Activated CD4-positive, alpha-beta memory T cell treated with anti-CD3 and anti-CD28 coated beads for 36 hours (primary cell): Measurements from ENCODE around the gene ERGIC1. TPM values are rescaled to one million over a fixed set of nuclear protein-coding genes. Genes with fewer than 3 reads are reported as not detected.

Experiments used
- CTCF ChIA-PET: fragments of 350-600 bp; sonication (Branson Sonifier 250); formaldehyde crosslinking; loops from one replicate; lab custom pipeline; 2021; ENCODE audit warnings: antibody characterized with exemption, inconsistent platforms; lab: Charles Lee
- POLR2A ChIA-PET: fragments of 350-600 bp; sonication (Branson Sonifier 250); formaldehyde crosslinking; loops from one replicate; lab custom pipeline; 2021; ENCODE audit warnings: antibody characterized with exemption; lab: Charles Lee
- DNase-seq: peaks from one replicate; pipeline ENCODE4 v3.0.0-alpha.2; 2020
- H3K27ac Mint-ChIP-seq: one replicate; pipeline ENCODE4 v1.8.0; 2021; ENCODE audit warnings: mixed read lengths
- H3K27me3 Mint-ChIP-seq: one replicate; pipeline ENCODE4 v1.8.0; 2021; ENCODE audit warnings: mixed read lengths
- H3K36me3 Mint-ChIP-seq: one replicate; pipeline ENCODE4 v1.8.0; 2021; ENCODE audit warnings: mixed read lengths
- H3K4me1 Mint-ChIP-seq: one replicate; pipeline ENCODE4 v1.8.0; 2021; ENCODE audit warnings: low read depth, mixed read lengths
- H3K4me3 Mint-ChIP-seq: one replicate; pipeline ENCODE4 v1.8.0; 2021; ENCODE audit warnings: mild to moderate bottlenecking, mixed read lengths
- H3K9me3 Mint-ChIP-seq: one replicate; pipeline ENCODE4 v1.8.0; 2021; ENCODE audit warnings: mixed read lengths
- intact Hi-C: fragments of 100-400 bp; cut with micrococcal nuclease; formaldehyde crosslinking; loops from one replicate; pipeline ENCODE4 v1.15.1; 2023
- total RNA-seq, 2 experiments: library from RNA; stranded (reverse); gene quantifications; one replicate each; pipeline ENCODE4 v1.2.3, GENCODE V29; 2021

The ERGIC1 gene
- total RNA-seq, 2 experiments from 2014 or later, result 41.9 to 42.7 TPM

DNA sequence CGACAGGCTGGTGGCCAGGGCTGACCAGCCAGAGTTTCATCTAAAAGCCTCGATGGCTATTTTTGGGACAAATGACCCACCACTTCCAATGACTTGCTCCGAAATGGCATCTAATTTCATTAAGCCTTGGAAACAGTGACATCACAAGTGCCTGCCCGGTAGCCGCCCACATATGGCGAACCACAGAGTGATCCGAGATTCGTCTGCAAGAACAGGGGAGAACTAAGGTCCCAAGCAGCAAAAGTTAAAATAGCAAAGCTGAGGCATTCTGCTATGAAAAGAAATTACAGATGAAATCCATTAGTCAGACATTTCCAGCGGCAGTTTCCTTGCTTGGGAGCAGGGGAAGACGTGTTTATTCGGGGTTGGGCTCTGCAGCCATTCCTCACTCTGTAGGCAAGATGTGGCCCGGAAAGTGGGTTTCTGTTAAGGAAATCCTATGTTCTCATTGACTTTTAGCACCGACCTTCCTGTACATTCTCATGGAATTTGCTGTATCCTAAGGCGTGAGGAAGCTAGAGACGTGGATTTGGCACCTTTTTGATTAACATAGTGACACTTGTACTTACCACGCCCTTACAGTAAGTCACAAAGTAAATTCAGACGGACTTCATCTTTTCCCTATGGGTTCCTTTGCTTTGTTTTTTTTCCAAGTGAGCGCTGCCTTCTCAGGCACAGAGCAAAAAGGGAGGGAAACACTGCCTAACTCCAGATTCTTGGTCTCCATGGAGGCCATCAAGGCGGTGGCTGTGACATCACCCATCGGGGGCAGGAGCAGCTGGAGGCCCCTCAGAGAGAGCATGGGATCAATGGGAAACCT lies 45.1 kb downstream of the ERGIC1 start:
- no peak overlapping the region for H3K27ac Mint-ChIP-seq
- no peaks in the 10 kb centered on the region for H3K27me3 Mint-ChIP-seq
- POLR2A ChIA-PET, result no interaction called here
- CTCF ChIA-PET, result interaction anchor here (1.6 kb wide), 1 partner anchor 164 kb away, joined by 4 read pairs; no protein-coding TSS in a partner anchor
- no peaks in the 10 kb centered on the region for H3K9me3 Mint-ChIP-seq
- no peak for DNase-seq
- intact Hi-C loops, result no loop called here
- H3K4me1 Mint-ChIP-seq, result peaks cover 8% of the 10 kb centered on the region
- H3K36me3 Mint-ChIP-seq, result peaks cover 5% of the 10 kb centered on the region
- H3K4me3 Mint-ChIP-seq, result no peak overlapping the region

DNA sequence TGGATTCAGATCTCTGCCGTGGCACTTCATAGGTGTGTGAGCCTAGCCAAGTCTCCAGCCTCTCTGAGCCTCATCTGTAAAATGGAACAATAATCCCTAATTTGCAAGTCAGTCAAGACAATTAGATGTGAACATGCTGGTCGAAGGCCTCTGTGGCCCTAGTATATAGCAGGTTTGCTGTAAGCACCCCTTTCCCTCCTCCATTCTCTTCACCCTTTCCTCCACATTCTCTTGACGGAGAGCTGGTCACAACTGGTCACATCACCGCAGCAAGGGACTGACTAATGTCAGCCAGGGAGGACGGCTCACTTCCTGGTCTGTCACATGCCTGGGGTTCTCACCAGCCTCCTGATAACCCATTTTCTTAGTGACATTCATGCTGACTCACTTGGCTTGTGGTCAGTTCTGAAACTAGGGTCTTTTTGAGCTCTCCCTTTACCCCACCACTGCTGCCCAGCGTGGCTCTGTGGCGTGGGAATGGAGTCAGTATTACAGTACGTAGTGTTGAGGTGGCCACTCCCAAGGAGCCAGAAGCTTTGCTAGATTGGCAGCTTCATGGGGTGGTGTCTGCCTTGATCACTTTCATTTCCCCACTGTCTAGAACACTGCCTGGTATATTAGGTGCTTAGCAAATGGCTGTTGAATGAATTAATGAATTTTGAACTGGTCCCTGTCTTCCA lies 47.8 kb downstream of the ERGIC1 start:
- intact Hi-C loops, result no loop called here
- peak; percentile 22 for DNase-seq
- Mint-ChIP-seq H3K9me3 (no peaks in the 10 kb centered on the region), H3K36me3 (peaks cover 5% of the 10 kb centered on the region), H3K27me3 (no peaks in the 10 kb centered on the region), H3K4me3 (no peak overlapping the region), H3K4me1 (peaks cover 6% of the 10 kb centered on the region), H3K27ac (no peak overlapping the region)
- POLR2A ChIA-PET, result no interaction called here
- CTCF ChIA-PET, result interaction anchor here (1.2 kb wide), 1 partner anchor 167 kb away, joined by 5 read pairs; no protein-coding TSS in a partner anchor

DNA sequence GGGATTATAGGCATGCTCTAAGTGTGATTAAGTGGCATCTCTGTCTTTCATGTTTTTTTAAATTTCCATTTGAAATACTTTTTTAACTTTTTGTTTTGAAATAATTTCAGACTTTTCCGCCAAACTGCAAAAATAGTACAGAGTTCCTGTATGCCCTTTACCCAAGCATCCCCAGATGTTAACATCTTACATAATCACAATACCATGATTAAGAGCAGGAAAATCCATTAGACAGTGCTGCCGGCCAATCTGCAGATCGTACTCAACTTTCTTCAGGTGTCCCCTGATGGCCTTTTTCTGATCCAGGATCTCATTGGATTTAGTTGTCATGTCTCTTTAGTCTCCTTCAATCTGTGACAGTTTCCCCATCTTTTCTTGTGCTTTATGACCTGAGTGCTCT lies 49.0 kb downstream of the ERGIC1 start:
- Mint-ChIP-seq H3K36me3 (peaks cover 5% of the 10 kb centered on the region), H3K27me3 (no peaks in the 10 kb centered on the region)
- CTCF ChIA-PET, result no interaction called here

DNA sequence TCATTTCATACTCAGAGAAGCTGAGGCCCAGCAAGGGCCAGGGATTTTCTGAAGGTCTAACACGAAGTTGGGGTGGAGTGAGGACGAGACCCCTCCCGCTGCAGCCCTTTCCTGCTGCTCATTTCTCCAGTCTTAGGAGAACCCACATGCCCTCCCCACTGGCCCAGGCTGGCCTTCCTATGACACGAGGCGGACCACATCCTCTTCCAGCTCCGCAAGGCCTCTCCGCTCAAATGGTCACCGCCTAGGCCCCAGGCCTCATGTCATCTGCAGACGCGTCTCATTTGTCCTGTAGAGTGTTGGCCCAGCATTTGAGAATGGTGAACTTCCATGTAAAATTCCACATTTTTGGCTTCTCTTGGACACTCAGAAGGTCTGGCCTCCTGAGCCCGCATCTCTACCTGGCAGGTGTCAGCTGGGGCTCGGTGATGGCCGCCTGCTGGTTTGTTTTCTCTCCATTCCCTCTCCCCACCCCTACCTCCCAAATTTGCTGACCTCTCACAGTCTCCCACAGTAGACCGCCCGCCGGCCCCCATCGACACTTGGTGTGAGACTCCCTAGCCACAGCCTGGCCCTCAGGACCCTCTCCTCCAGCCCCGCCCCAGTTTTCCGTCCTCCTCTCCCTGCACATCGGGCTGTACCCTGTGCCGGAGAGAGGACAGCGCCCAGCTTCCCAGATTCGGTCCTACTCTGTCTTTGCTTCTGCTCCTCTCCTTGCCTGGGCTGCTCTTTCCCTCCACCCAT lies 51.7 kb downstream of the ERGIC1 start:
- Mint-ChIP-seq H3K27ac (no peak overlapping the region), H3K9me3 (no peaks in the 10 kb centered on the region), H3K27me3 (no peaks in the 10 kb centered on the region), H3K36me3 (peaks cover 5% of the 10 kb centered on the region), H3K4me1 (peaks cover 6% of the 10 kb centered on the region), H3K4me3 (no peak overlapping the region)
- ChIA-PET POLR2A (no interaction called here), CTCF (no interaction called here)
- intact Hi-C loops, result no loop called here
- no peak for DNase-seq

More for the DNA sequence above, 49.0 kb downstream of the ERGIC1 start:
- peaks cover 6% of the 10 kb centered on the region for H3K4me1 Mint-ChIP-seq
- POLR2A ChIA-PET, result no interaction called here
- intact Hi-C loops, result no loop called here
- H3K4me3 Mint-ChIP-seq, result no peak overlapping the region
- no peak for DNase-seq
- no peaks in the 10 kb centered on the region for H3K9me3 Mint-ChIP-seq
- no peak overlapping the region for H3K27ac Mint-ChIP-seq

DNA sequence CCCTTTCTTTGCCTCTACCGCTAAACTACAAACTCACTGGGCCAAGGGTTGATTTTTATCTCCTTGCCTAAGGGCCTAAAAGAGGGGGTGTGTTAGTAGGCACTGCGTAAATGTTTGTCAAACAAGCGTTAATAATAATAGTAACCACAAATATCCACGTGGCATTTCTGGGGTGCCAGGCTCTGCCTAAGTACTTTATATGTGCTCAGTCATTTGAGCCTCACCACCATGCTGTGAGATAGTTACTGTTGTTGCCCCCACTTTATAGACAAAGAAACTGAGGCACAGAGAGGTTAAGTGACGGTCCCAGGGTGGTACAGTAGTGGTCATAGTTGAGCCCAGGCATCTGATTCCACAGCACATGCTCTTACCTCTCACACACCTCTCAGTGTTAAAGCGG lies 52.4 kb downstream of the ERGIC1 start:
- Mint-ChIP-seq H3K4me1 (peaks cover 6% of the 10 kb centered on the region), H3K36me3 (peaks cover 5% of the 10 kb centered on the region), H3K4me3 (no peak overlapping the region), H3K9me3 (no peaks in the 10 kb centered on the region), H3K27ac (no peak overlapping the region), H3K27me3 (no peaks in the 10 kb centered on the region)
- ChIA-PET POLR2A (no interaction called here), CTCF (no interaction called here)
- no peak for DNase-seq
- intact Hi-C loops, result no loop called here

DNA sequence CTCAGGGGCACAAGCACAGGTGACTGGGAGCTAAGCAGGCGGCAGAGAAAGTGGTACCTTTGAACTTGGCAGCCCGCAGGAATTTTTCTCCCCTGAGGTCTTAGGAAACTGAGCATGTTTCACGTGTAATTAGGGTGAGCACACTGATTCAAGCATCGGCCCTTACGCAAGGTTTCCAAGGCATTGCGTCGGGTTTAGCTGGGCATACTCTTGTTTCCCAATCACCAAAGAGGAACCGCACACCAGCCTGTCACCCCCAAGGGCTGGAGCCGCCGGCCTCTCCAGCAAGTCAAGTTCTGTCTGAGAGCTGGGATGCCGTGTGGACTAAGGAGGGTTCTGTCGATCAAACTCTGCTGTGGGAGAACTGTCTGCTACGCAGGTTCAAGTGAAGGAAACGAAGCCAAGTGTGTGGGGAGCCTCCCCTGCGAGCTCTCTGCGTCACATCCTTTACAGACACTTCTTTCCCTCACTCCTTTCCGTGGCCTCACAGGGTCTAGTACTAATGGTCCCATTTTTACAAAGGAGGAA lies 53.0 kb downstream of the ERGIC1 start:
- no peak overlapping the region for H3K4me3 Mint-ChIP-seq
- H3K9me3 Mint-ChIP-seq, result no peaks in the 10 kb centered on the region
- no peaks in the 10 kb centered on the region for H3K27me3 Mint-ChIP-seq
- H3K27ac Mint-ChIP-seq, result no peak overlapping the region
- peaks cover under 1% of the 10 kb centered on the region for H3K4me1 Mint-ChIP-seq
- CTCF ChIA-PET, result no interaction called here
- no peak for DNase-seq
- POLR2A ChIA-PET, result no interaction called here
- peaks cover 5% of the 10 kb centered on the region for H3K36me3 Mint-ChIP-seq
- intact Hi-C loops, result no loop called here

DNA sequence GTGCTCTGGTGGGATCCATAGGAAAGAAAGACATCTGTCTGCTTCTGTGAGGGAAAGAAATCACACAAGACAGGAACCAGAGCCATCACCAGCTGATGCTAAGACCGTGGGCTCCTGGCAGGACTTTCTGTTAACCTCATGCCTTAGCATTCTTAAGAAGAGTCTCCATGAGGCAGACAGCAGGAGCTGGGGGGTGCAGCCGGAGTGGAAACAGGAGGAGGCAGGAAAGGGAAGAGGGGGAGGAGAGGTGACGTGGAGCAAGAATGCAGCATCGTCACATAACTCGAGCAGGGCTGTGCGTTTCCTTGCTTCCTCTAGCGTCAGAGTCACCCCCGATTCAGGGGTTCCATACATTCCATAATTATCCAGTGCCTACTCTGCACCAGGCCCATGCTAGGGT lies 53.6 kb downstream of the ERGIC1 start:
- Mint-ChIP-seq H3K27me3 (no peaks in the 10 kb centered on the region), H3K27ac (no peak overlapping the region), H3K9me3 (no peaks in the 10 kb centered on the region), H3K4me1 (no peaks in the 10 kb centered on the region), H3K4me3 (no peak overlapping the region), H3K36me3 (peaks cover 5% of the 10 kb centered on the region)
- intact Hi-C loops, result no loop called here
- no peak for DNase-seq
- ChIA-PET CTCF (no interaction called here), POLR2A (no interaction called here)

DNA sequence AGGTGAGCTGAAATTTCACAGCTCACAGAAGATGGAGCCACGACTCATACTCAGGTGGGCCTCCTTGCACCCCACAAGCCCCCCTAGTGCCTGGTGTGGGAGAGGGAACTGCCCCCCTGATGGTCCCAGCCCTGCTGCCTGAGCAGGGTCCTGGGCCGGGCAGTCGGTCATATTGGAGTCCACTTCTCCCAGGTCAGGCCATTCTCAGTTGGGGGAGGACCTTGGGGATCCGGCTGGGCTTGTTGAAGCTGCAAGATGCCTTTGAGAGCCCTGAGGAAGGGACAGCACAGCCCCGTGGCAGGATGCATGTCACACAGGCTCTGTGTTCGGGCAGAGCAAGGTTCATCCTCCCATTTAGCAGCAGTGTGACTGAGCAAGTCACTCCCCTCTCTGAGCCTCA lies 56.6 kb downstream of the ERGIC1 start:
- CTCF ChIA-PET, result no interaction called here
- no peak overlapping the region for H3K4me3 Mint-ChIP-seq
- H3K36me3 Mint-ChIP-seq, result no peaks in the 10 kb centered on the region
- DNase-seq, result no peak
- POLR2A ChIA-PET, result no interaction called here
- H3K9me3 Mint-ChIP-seq, result no peaks in the 10 kb centered on the region
- H3K27me3 Mint-ChIP-seq, result no peaks in the 10 kb centered on the region
- H3K27ac Mint-ChIP-seq, result no peak overlapping the region
- intact Hi-C loops, result no loop called here
- H3K4me1 Mint-ChIP-seq, result no peaks in the 10 kb centered on the region

DNA sequence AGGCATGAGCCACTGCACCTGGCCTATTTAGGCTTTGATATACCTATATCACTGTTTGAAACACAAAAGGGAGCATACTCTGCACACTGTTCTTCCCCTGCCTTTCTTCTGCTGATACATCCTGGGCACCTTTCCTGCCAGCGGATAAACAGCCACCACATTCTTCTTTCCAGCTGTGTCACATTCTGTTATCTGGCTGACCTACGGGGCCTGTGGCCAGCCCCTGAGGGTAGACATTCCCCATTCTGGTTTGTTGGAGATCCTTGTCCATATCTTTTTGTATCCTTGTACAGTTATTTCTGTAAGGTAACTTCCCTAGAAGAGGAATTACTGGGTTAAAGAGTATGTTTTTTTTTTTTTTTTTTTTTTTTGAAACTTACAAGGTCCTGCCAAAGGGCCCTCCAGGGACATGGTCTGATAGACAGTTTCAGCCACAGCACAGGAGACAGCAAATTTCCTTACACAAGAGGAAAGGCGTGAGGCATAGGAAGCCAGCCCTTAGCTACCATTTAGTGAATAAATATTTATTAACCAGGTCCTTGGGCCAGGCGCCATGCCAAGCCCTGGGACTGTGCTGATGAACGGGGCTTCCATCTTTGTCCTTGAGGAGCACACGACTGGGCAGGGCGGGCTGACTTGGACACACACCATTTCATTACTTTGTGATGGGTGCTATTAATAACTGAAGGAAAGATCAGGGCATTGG lies 57.8 kb downstream of the ERGIC1 start:
- CTCF ChIA-PET, result no interaction called here
- POLR2A ChIA-PET, result no interaction called here
- intact Hi-C loops, result no loop called here
- H3K36me3 Mint-ChIP-seq, result no peaks in the 10 kb centered on the region
- no peak for DNase-seq
- no peaks in the 10 kb centered on the region for H3K27me3 Mint-ChIP-seq
- no peaks in the 10 kb centered on the region for H3K9me3 Mint-ChIP-seq
- no peak overlapping the region for H3K27ac Mint-ChIP-seq
- H3K4me3 Mint-ChIP-seq, result no peak overlapping the region
- peaks cover 2% of the 10 kb centered on the region for H3K4me1 Mint-ChIP-seq

DNA sequence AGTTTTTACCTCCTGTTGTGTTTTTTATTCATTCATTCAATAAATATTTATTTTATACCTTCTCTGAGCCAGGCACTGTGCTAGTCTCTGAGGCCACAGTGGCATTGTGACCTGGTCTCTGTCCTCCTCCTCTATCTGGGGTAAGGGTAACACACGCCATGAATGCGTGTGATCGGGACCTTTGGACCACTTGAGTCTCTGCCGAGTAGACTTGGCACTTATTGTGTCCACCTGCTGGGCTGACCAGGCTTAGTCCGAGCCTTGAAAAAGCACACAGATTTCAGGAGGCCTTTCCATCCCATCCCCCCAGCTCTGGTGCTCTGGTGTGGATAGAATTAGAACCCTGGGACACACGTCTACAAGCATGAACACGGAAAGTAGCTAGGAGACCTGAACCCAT lies 58.7 kb downstream of the ERGIC1 start:
- Mint-ChIP-seq H3K27ac (no peak overlapping the region), H3K9me3 (no peaks in the 10 kb centered on the region), H3K4me3 (no peak overlapping the region), H3K27me3 (no peaks in the 10 kb centered on the region), H3K36me3 (no peaks in the 10 kb centered on the region), H3K4me1 (peaks cover 8% of the 10 kb centered on the region)
- ChIA-PET POLR2A (no interaction called here), CTCF (no interaction called here)
- DNase-seq, result no peak
- intact Hi-C loops, result no loop called here

DNA sequence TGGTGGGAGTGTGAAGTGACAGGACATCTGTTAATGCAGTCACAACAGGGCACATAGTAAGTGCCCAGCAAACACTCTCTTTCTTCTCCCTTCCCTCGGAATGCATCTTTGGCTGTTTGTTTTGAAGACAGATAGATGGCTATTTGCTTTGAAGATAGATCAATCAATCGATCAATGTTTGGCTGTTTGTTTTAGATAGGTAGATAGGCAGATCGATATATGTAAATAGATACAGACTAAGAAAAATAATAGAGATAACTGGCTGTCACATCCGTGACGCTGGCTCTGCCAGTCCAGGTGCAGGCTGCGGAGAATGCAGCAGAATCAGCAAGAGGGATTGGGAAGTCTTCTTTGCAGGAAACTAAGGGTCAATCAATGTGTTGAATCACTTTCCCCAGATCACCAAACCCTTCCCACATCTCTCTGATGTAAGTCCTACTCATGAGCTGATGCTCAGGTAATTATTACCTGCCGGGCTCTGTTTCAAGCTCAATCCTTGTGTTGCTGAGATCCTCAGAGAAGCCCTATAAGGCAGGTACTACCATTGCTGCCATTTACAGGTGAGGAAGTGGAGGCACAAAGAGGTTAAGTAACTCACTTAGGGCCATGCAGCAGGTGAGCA lies 60.8 kb downstream of the ERGIC1 start:
- intact Hi-C loops, result no loop called here

More for the DNA sequence above, 60.8 kb downstream of the ERGIC1 start:
- Mint-ChIP-seq H3K4me3 (no peak overlapping the region), H3K27ac (no peak overlapping the region), H3K9me3 (no peaks in the 10 kb centered on the region), H3K4me1 (peaks cover 11% of the 10 kb centered on the region), H3K36me3 (peaks cover 4% of the 10 kb centered on the region), H3K27me3 (no peaks in the 10 kb centered on the region)
- POLR2A ChIA-PET, result no interaction called here
- CTCF ChIA-PET, result no interaction called here
- DNase-seq, result no peak
